ENCODE results near the gene ECT2L. TPM values are rescaled to one million over a fixed set of nuclear protein-coding genes. Genes with fewer than 3 reads are reported as not detected.

The ECT2L gene
- total and polyA plus RNA-seq, 7 experiments from 2014 or later, result 0.13 to 0.27 (median 0.15) TPM; not detected in 4

- H3K27me3 ChIP-seq (ENCODE audit: control insufficient read depth in 2 of 2, insufficient read depth in 2 of 2, low read length in 2 of 2), result no peaks in the 10 kb centered on the region
- no peak overlapping the region for H3K27ac Mint-ChIP-seq
- H3K36me3 Mint-ChIP-seq, result peaks cover 0 to 4% (median 0%) of the 10 kb centered on the region in 5 donors
- no peaks in the 10 kb centered on the region for H3K9me3 ChIP-seq (ENCODE audit: control insufficient read depth in 2 of 3, low read length in 3 of 3)
- H3K4me3 Mint-ChIP-seq, result no peak overlapping the region
- no peak overlapping the region for H3K27ac ChIP-seq (ENCODE audit: low read depth, low read length)
- ChIA-PET CTCF (no interaction called here), POLR2A (interaction anchor here (0.8 kb wide), 1 partner anchor 305 kb away, joined by 3 read pairs; no protein-coding TSS in a partner anchor)
- peaks cover 0 to 3% (median 0%) of the 10 kb centered on the region in 11 donors for H3K9me3 Mint-ChIP-seq
- H3K4me1 Mint-ChIP-seq, result no peaks in the 10 kb centered on the region
- no peaks in the 10 kb centered on the region for H3K4me1 ChIP-seq (ENCODE audit: control insufficient read depth in 2 of 2, insufficient read depth in 2 of 2, low read length in 2 of 2)
- no peak for DNase-seq
- no peak for ATAC-seq
- H3K36me3 ChIP-seq (ENCODE audit: control insufficient read depth in 2 of 3, insufficient read depth in 3 of 3, low read length in 3 of 3), result no peaks in the 10 kb centered on the region
- H3K27me3 Mint-ChIP-seq, result peaks cover 0 to 15% (median 11%) of the 10 kb centered on the region in 5 donors
- intact Hi-C loops (cut with micrococcal nuclease), result no loop called here
- no peak overlapping the region for H3K4me3 ChIP-seq (ENCODE audit: low read length)
These were observed 67.4 kb downstream of the ECT2L start for GRCh38 chr6:138863321-138863720.

- peaks cover 0 to 4% (median 0%) of the 10 kb centered on the region in 5 donors for H3K36me3 Mint-ChIP-seq
- no peak overlapping the region for H3K27ac ChIP-seq (ENCODE audit: low read depth, low read length)
- ATAC-seq, result no peak
- intact Hi-C loops (cut with micrococcal nuclease), result no loop called here
- H3K4me1 Mint-ChIP-seq, result no peaks in the 10 kb centered on the region
- no peaks in the 10 kb centered on the region for H3K27me3 ChIP-seq (ENCODE audit: control insufficient read depth in 2 of 2, insufficient read depth in 2 of 2, low read length in 2 of 2)
- H3K36me3 ChIP-seq (ENCODE audit: control insufficient read depth in 2 of 3, insufficient read depth in 3 of 3, low read length in 3 of 3), result no peaks in the 10 kb centered on the region
- no peak overlapping the region for H3K4me3 Mint-ChIP-seq
- H3K4me1 ChIP-seq (ENCODE audit: control insufficient read depth in 2 of 2, insufficient read depth in 2 of 2, low read length in 2 of 2), result no peaks in the 10 kb centered on the region
- H3K27me3 Mint-ChIP-seq, result peaks cover 0 to 15% (median 10%) of the 10 kb centered on the region in 5 donors
- ChIA-PET POLR2A (no interaction called here), CTCF (no interaction called here)
- H3K9me3 Mint-ChIP-seq, result peaks cover 0 to 3% (median 0%) of the 10 kb centered on the region in 11 donors
- DNase-seq, result no peak
- H3K4me3 ChIP-seq (ENCODE audit: low read length), result no peak overlapping the region
- no peaks in the 10 kb centered on the region for H3K9me3 ChIP-seq (ENCODE audit: control insufficient read depth in 2 of 3, low read length in 3 of 3)
- H3K27ac Mint-ChIP-seq, result no peak overlapping the region
These were observed 68.5 kb downstream of the ECT2L start for GRCh38 chr6:138864343-138864890.

GRCh38 chr6:138865480-138866109 is 69.7 kb downstream of the ECT2L start:
- no peak overlapping the region for H3K27ac ChIP-seq (ENCODE audit: low read depth, low read length)
- H3K36me3 Mint-ChIP-seq, result peaks cover 0 to 4% (median 0%) of the 10 kb centered on the region in 5 donors
- no peaks in the 10 kb centered on the region for H3K27me3 ChIP-seq (ENCODE audit: control insufficient read depth in 2 of 2, insufficient read depth in 2 of 2, low read length in 2 of 2)
- H3K27me3 Mint-ChIP-seq, result peaks cover 0 to 15% (median 10%) of the 10 kb centered on the region in 5 donors
- H3K4me1 ChIP-seq (ENCODE audit: control insufficient read depth in 2 of 2, insufficient read depth in 2 of 2, low read length in 2 of 2), result no peaks in the 10 kb centered on the region
- no peak for DNase-seq
- no peaks in the 10 kb centered on the region for H3K4me1 Mint-ChIP-seq
- no peaks in the 10 kb centered on the region for H3K36me3 ChIP-seq (ENCODE audit: control insufficient read depth in 2 of 3, insufficient read depth in 3 of 3, low read length in 3 of 3)
- H3K4me3 ChIP-seq (ENCODE audit: low read length), result no peak overlapping the region
- H3K4me3 Mint-ChIP-seq, result no peak overlapping the region
- CTCF ChIA-PET, result no interaction called here
- POLR2A ChIA-PET, result no interaction called here
- H3K9me3 ChIP-seq (ENCODE audit: control insufficient read depth in 2 of 3, low read length in 3 of 3), result no peaks in the 10 kb centered on the region
- intact Hi-C loops (cut with micrococcal nuclease), result no loop called here
- H3K9me3 Mint-ChIP-seq, result peaks cover 0 to 3% (median 0%) of the 10 kb centered on the region in 11 donors
- H3K27ac Mint-ChIP-seq, result no peak overlapping the region
- no peak for ATAC-seq

- DNase-seq (no peak), ATAC-seq (no peak)
- Histone ChIP-seq H3K36me3 (ENCODE audit: control insufficient read depth in 2 of 3, insufficient read depth in 3 of 3, low read length in 3 of 3) (no peaks in the 10 kb centered on the region), H3K4me3 (ENCODE audit: low read length) (no peak overlapping the region), H3K9me3 (ENCODE audit: control insufficient read depth in 2 of 3, low read length in 3 of 3) (no peaks in the 10 kb centered on the region), H3K4me1 (ENCODE audit: control insufficient read depth in 2 of 2, insufficient read depth in 2 of 2, low read length in 2 of 2) (no peaks in the 10 kb centered on the region), H3K27me3 (ENCODE audit: control insufficient read depth in 2 of 2, insufficient read depth in 2 of 2, low read length in 2 of 2) (no peaks in the 10 kb centered on the region), H3K27ac (ENCODE audit: low read depth, low read length) (no peak overlapping the region)
- Mint-ChIP-seq H3K36me3 (peaks cover 0 to 4% (median 0%) of the 10 kb centered on the region in 5 donors), H3K27me3 (peaks cover 0 to 5% (median 4%) of the 10 kb centered on the region in 5 donors), H3K27ac (no peak overlapping the region), H3K9me3 (peaks cover 0 to 3% (median 0%) of the 10 kb centered on the region in 11 donors), H3K4me1 (no peaks in the 10 kb centered on the region), H3K4me3 (no peak overlapping the region)
- intact Hi-C loops (cut with micrococcal nuclease), result no loop called here
- POLR2A ChIA-PET, result no interaction called here
- CTCF ChIA-PET, result no interaction called here
These were observed 72.3 kb downstream of the ECT2L start for GRCh38 chr6:138868181-138868580.

GRCh38 chr6:138869398-138869797 is 73.5 kb downstream of the ECT2L start:
- POLR2A ChIA-PET, result no interaction called here
- no peak overlapping the region for H3K27ac Mint-ChIP-seq
- no peak for ATAC-seq
- H3K4me3 ChIP-seq (ENCODE audit: low read length), result no peak overlapping the region
- H3K36me3 Mint-ChIP-seq, result peaks cover 0 to 4% (median 0%) of the 10 kb centered on the region in 5 donors
- H3K9me3 Mint-ChIP-seq, result peaks cover 0 to 3% (median 0%) of the 10 kb centered on the region in 11 donors
- CTCF ChIA-PET, result no interaction called here
- no peaks in the 10 kb centered on the region for H3K36me3 ChIP-seq (ENCODE audit: control insufficient read depth in 2 of 3, insufficient read depth in 3 of 3, low read length in 3 of 3)
- no peak overlapping the region for H3K4me3 Mint-ChIP-seq
- H3K27me3 ChIP-seq (ENCODE audit: control insufficient read depth in 2 of 2, insufficient read depth in 2 of 2, low read length in 2 of 2), result no peaks in the 10 kb centered on the region
- DNase-seq, result no peak
- H3K4me1 Mint-ChIP-seq, result no peaks in the 10 kb centered on the region
- peaks cover 0 to 5% (median 4%) of the 10 kb centered on the region in 5 donors for H3K27me3 Mint-ChIP-seq
- intact Hi-C loops (cut with micrococcal nuclease), result no loop called here
- no peak overlapping the region for H3K27ac ChIP-seq (ENCODE audit: low read depth, low read length)
- no peaks in the 10 kb centered on the region for H3K4me1 ChIP-seq (ENCODE audit: control insufficient read depth in 2 of 2, insufficient read depth in 2 of 2, low read length in 2 of 2)
- no peaks in the 10 kb centered on the region for H3K9me3 ChIP-seq (ENCODE audit: control insufficient read depth in 2 of 3, low read length in 3 of 3)

GRCh38 chr6:138873191-138873590 is 77.3 kb downstream of the ECT2L start:
- no peaks in the 10 kb centered on the region for H3K9me3 Mint-ChIP-seq
- Histone ChIP-seq H3K36me3 (ENCODE audit: control insufficient read depth in 2 of 3, insufficient read depth in 3 of 3, low read length in 3 of 3) (no peaks in the 10 kb centered on the region), H3K9me3 (ENCODE audit: control insufficient read depth in 2 of 3, low read length in 3 of 3) (no peaks in the 10 kb centered on the region), H3K4me3 (ENCODE audit: low read length) (no peak overlapping the region), H3K4me1 (ENCODE audit: control insufficient read depth in 2 of 2, insufficient read depth in 2 of 2, low read length in 2 of 2) (no peaks in the 10 kb centered on the region), H3K27me3 (ENCODE audit: control insufficient read depth in 2 of 2, insufficient read depth in 2 of 2, low read length in 2 of 2) (no peaks in the 10 kb centered on the region), H3K27ac (ENCODE audit: low read depth, low read length) (no peak overlapping the region)
- H3K4me1 Mint-ChIP-seq, result no peaks in the 10 kb centered on the region
- ATAC-seq (no peak), DNase-seq (no peak)
- intact Hi-C loops (cut with micrococcal nuclease), result no loop called here
- H3K36me3 Mint-ChIP-seq, result no peaks in the 10 kb centered on the region
- POLR2A ChIA-PET, result no interaction called here
- no peak overlapping the region for H3K4me3 Mint-ChIP-seq
- CTCF ChIA-PET, result no interaction called here
- H3K27ac Mint-ChIP-seq, result no peak overlapping the region
- no peaks in the 10 kb centered on the region for H3K27me3 Mint-ChIP-seq
